Measurements from ENCODE around the gene DPP9.

DNA sequence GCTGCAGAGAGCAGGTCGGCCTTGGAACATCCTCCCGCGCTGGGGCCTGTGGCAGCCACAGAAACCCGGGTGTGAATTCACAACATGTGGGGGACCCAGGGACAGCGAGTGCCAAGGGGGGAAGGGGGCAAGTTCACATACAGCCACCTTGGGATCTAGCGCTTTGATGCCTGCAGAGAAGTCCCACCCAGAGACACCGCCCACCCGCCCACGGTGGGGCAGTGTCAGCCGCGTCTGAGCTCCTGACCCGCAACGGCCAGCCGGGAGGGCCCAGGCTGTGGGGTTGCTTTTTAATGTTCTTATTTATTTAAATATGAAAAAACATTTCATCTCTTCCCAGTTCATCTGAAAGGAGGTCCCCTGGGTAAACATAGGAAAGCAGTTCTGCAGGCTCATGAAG, 66.4 kb downstream of the DPP9 start:
- no peak for TF ChIP-seq CTCF (conservative IDR thresholded peaks at IDR 0.05 in 1 of 2, IDR thresholded peaks at IDR 0.05 in 1 of 2; ENCODE audit: low read depth in 1 of 2, low read length in 2 of 2)
- no peak for TF ChIP-seq EZH2 (IDR thresholded peaks at IDR 0.05; ENCODE audit: low read length, missing control alignments)
